ENCODE data around the gene CSTF2T.

Gene CSTF2T

DNA sequence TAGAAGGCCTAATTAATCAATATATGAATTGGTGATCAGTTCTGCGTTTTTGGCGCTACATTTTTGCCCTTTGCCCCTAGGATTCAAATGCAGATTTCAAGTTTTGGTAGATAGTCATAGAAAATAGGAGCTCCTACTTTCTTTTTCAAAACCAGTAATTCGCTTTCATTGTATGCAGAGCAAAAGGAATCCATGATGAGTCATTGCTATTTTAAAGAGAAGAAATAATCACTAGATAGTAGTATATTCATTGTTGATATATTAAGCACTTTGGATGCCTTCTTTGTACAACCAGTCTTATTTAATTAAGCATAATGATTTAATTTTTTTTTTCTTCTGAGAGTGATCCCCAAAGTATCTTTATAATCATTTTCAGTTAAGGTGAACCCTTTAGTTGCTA, 50.3 kb downstream of the CSTF2T start:
- H3K27ac ChIP-seq, result no peak overlapping the region
- TF ChIP-seq, protein P1, sequence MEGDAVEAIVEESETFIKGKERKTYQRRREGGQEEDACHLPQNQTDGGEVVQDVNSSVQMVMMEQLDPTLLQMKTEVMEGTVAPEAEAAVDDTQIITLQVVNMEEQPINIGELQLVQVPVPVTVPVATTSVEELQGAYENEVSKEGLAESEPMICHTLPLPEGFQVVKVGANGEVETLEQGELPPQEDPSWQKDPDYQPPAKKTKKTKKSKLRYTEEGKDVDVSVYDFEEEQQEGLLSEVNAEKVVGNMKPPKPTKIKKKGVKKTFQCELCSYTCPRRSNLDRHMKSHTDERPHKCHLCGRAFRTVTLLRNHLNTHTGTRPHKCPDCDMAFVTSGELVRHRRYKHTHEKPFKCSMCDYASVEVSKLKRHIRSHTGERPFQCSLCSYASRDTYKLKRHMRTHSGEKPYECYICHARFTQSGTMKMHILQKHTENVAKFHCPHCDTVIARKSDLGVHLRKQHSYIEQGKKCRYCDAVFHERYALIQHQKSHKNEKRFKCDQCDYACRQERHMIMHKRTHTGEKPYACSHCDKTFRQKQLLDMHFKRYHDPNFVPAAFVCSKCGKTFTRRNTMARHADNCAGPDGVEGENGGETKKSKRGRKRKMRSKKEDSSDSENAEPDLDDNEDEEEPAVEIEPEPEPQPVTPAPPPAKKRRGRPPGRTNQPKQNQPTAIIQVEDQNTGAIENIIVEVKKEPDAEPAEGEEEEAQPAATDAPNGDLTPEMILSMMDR (conservative IDR thresholded peaks at IDR 0.05), result no peak
